ENCODE measurements around the gene DPYSL5. TPM values are rescaled to one million over a fixed set of nuclear protein-coding genes. Genes with fewer than 3 reads are reported as not detected.

The DPYSL5 gene
- total and polyA plus RNA-seq, 2 donors (not counting 3 experiments of a cell fraction or from before 2014, with no cell fraction given), result not detected

GRCh38 chr2:26861610-26862224, 13.8 kb downstream of the DPYSL5 start:
- no peak overlapping the region for H3K9ac ChIP-seq (replicated peaks; ENCODE audit: extremely low read depth, insufficient read depth, low read length)
- no peaks in the 10 kb centered on the region for H4K20me1 ChIP-seq (replicated peaks; ENCODE audit: control insufficient read depth, extremely low read depth, insufficient read depth, low read length)
- dilution Hi-C loops (cut with MboI; ENCODE audit: extremely low pct_ligation_motif_present, low sequenced_read_pairs) (no loop called here), intact Hi-C loops (cut with micrococcal nuclease) (no loop called here)
- no peaks in the 10 kb centered on the region for H3K79me2 ChIP-seq (ENCODE audit: control insufficient read depth, insufficient read depth, low read length)
- no peak overlapping the region for H3K27ac ChIP-seq (ENCODE audit: insufficient read depth, low read depth, low read length)
- FAIRE-seq, result no peak
- CTCF ChIA-PET, result interaction anchor here (0.8 to 7.0 kb wide), 3 partner anchors 16 to 61 kb away, joined by 3 to 35 read pairs (median 3); no protein-coding TSS in a partner anchor
- H3K9me1 ChIP-seq (replicated peaks; ENCODE audit: control insufficient read depth, extremely low read depth, insufficient read depth, low read length), result no peaks in the 10 kb centered on the region
- peaks cover 20 to 38% of the 10 kb centered on the region in 2 experiments for H3K27me3 ChIP-seq (ENCODE audit: control insufficient read depth in 2 of 2, insufficient read depth in 2 of 2, low read length in 2 of 2)
- no peak overlapping the region for H2AFZ ChIP-seq (ENCODE audit: low read depth, low read length)
- no peaks in the 10 kb centered on the region for H3K9me3 ChIP-seq (replicated peaks; ENCODE audit: control insufficient read depth, insufficient read depth, low read length)
- POLR2A ChIA-PET, result no interaction called here
- H3K4me2 ChIP-seq (ENCODE audit: insufficient read depth, low read length), result no peak overlapping the region
- BruUV-seq (replicated peaks), result no TSS peak
- no peak overlapping the region for H3K4me3 ChIP-seq (replicated peaks in 1 of 3; ENCODE audit: insufficient read depth in 1 of 3, low read depth in 1 of 3, low read length in 3 of 3)
- no peaks in the 10 kb centered on the region for H3K36me3 ChIP-seq (ENCODE audit: control insufficient read depth in 2 of 2, extremely low read depth in 1 of 2, insufficient read depth in 2 of 2, low read length in 2 of 2)
- no peak for DNase-seq (ENCODE audit: low read depth, low spot score)
- no peaks in the 10 kb centered on the region for H3K4me1 ChIP-seq (ENCODE audit: control insufficient read depth, extremely low read depth, insufficient read depth, low read length)
- TF ChIP-seq POLR2A (IDR thresholded peaks at IDR 0.05; ENCODE audit: low read depth, low read length) (no peak), MAX (IDR thresholded peaks at IDR 0.05; ENCODE audit: insufficient read depth, insufficient read length) (no peak), FOS (IDR thresholded peaks at IDR 0.05; ENCODE audit: borderline replicate concordance, insufficient read depth, low read length) (no peak), MYC (IDR thresholded peaks at IDR 0.05; ENCODE audit: low read depth, low read length) (no peak), EZH2 (IDR thresholded peaks at IDR 0.05; ENCODE audit: borderline replicate concordance, low read depth, low read length, severe bottlenecking) (no peak), JUN (IDR thresholded peaks at IDR 0.05; ENCODE audit: borderline replicate concordance, insufficient read depth, insufficient read length, low read depth) (no peak), GATA2 (IDR thresholded peaks at IDR 0.05; ENCODE audit: insufficient read depth, insufficient read length, low read depth, low read length) (no peak), CTCF (IDR thresholded peaks at IDR 0.05; ENCODE audit: extremely low read depth in 1 of 2, insufficient read depth in 1 of 2, low read depth in 1 of 2, low read length in 2 of 2) (no peak), POLR2AphosphoS5 (IDR thresholded peaks at IDR 0.05; ENCODE audit: insufficient read depth, low read depth, low read length) (no peak)
